ENCODE measurements around the gene DIABLO.

DNA sequence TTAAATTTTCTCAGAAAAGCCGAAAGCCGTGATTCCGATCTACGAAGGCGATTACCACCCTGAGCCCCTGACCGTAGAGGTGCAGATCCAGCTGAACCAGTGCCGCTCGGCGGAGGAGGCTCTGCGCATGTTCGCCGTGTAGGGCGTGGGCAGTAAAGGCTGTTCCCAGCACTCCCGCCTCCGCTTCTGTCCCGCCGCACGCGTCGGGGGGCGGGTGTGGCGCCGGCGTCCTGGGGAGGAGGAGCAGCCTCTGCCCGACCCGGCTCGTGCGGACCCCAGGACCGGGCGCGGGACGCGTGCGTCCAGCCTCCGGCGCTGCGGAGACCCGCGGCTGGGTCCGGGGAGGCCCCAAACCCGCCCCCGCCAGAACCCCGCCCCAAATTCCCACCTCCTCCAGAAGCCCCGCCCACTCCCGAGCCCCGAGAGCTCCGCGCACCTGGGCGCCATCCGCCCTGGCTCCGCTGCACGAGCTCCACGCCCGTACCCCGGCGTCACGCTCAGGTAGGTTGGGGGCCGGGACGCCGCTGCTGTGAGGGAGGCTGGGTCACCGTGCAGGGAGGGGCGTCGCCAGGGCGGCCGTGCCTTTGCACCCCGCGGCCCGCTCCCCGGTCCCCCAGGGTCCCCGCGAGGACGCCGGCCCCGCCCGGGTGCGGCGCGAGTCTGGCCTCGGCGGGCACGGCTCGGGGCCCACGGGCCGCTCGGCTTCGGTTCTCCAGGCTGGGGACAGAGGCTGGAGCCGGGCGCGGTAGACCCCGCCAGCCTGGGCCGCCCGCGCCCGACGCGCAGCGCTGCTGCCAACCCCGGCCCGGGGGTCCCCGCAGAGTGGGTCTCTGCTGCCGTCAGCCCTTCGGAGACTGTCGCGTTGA, 22.3 kb downstream of the DIABLO start, which contains the start of gene B3GNT4:
- TF ChIP-seq CTCF (IDR thresholded peaks at IDR 0.05; ENCODE audit: low read depth, low read length) (no peak), MYC (IDR thresholded peaks at IDR 0.05; ENCODE audit: low read depth, low read length) (no peak), POLR2A (IDR thresholded peaks at IDR 0.05; ENCODE audit: extremely low read depth, insufficient read length) (no peak)

Measured in NB4 (cell line).